Measurements from ENCODE around the gene C22orf23. TPM values are rescaled to one million over a fixed set of nuclear protein-coding genes. Genes with fewer than 3 reads are reported as not detected.

The C22orf23 gene
- total RNA-seq, 1 experiment from 2014 or later, result 0.64 TPM

DNA sequence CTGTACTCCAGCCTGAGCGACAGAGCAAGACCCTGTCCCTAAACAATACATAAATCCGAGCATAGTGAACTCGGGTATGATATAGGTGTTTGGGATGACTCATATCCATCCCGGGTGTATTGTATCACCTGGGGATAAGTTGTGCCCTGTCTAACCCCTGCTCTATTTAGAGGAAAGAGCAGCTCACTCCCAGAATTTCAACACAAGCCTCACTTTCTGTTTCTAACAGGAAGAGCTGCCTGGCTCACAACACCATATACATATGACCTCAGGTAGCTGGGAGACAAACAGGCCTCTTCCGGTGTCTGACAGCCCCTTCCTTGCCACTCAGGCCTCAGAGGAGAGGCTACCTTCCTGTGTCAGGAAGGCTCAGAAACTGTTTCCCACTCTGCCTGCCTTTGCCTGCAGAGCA lies 57.2 kb downstream of the C22orf23 start:
- BruUV-seq (replicated peaks), result no TSS peak
- intact Hi-C loops (cut with micrococcal nuclease; ENCODE audit: unreplicated experiment), result no loop called here
- no peak overlapping the region for H3K4me3 ChIP-seq (ENCODE audit: low read depth, low read length, poor library complexity, severe bottlenecking)
- no peak overlapping the region for H3K27ac ChIP-seq (ENCODE audit: low read depth, low read length, poor library complexity, severe bottlenecking)
- DNase-seq (ENCODE audit: low spot score), result no peak
- ChIA-PET CTCF (no interaction called here), POLR2A (ENCODE audit: low non-redundant PET) (no interaction called here)
- H3K4me1 ChIP-seq (ENCODE audit: insufficient read depth, low read length, poor library complexity, severe bottlenecking), result no peaks in the 10 kb centered on the region
- no peaks in the 10 kb centered on the region for H3K36me3 ChIP-seq (ENCODE audit: insufficient read depth, low read length, poor library complexity, severe bottlenecking)
- H3K9me3 ChIP-seq (ENCODE audit: low read depth, low read length, poor library complexity, severe bottlenecking), result no peaks in the 10 kb centered on the region
- TF ChIP-seq EZH2 (IDR thresholded peaks at IDR 0.05; ENCODE audit: borderline replicate concordance, low read depth, low read length, poor library complexity, severe bottlenecking), result no peak
- TF ChIP-seq, protein P1, sequence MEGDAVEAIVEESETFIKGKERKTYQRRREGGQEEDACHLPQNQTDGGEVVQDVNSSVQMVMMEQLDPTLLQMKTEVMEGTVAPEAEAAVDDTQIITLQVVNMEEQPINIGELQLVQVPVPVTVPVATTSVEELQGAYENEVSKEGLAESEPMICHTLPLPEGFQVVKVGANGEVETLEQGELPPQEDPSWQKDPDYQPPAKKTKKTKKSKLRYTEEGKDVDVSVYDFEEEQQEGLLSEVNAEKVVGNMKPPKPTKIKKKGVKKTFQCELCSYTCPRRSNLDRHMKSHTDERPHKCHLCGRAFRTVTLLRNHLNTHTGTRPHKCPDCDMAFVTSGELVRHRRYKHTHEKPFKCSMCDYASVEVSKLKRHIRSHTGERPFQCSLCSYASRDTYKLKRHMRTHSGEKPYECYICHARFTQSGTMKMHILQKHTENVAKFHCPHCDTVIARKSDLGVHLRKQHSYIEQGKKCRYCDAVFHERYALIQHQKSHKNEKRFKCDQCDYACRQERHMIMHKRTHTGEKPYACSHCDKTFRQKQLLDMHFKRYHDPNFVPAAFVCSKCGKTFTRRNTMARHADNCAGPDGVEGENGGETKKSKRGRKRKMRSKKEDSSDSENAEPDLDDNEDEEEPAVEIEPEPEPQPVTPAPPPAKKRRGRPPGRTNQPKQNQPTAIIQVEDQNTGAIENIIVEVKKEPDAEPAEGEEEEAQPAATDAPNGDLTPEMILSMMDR (conservative IDR thresholded peaks at IDR 0.05; ENCODE audit: low read depth, low read length), result no peak
- H3K27me3 ChIP-seq (replicated peaks; ENCODE audit: insufficient read depth, low read depth, low read length, poor library complexity), result no peaks in the 10 kb centered on the region

DNA sequence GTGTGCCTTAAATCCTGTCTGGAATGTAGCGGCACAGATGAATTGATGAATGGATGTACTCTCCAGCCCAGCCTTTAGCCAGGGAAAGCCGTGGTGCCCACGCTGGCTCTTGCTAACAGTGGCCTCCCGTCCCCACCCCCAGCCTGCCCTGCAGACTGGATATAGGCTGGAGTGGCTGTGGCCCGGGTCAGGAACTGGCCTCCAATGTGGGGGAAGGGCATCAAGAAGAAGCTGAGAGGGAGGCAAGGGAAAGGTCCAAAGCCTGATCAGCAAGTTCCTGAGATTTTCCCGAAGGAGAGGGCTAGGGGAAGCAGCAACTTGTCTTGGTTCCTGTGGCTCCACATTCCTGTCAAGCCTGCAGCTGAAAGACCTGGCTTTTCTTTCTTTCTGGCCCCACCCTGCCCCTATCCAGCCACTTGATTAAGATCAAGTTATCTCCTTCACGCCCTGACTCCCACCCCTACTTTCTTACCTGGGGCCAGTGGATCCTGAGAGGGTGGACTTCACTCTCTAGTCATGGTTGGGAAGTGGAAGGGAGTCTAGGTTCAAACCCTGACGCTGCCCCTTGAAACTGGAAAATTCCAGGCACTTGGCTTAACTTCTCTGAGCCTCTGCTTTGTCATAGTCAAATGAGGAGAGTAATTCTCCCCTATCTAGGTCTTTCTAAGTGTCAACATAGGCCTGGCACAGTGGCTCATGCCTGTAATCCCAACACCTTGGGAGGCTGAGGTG lies 58.3 kb downstream of the C22orf23 start:
- H3K4me3 ChIP-seq (ENCODE audit: low read depth, low read length, poor library complexity, severe bottlenecking), result no peak overlapping the region
- BruUV-seq (replicated peaks), result no TSS peak
- no peak for DNase-seq (ENCODE audit: low spot score)
- intact Hi-C loops (cut with micrococcal nuclease; ENCODE audit: unreplicated experiment), result no loop called here
- peak overlapping the region; percentile 42 for H3K27ac ChIP-seq (ENCODE audit: low read depth, low read length, poor library complexity, severe bottlenecking)
- TF ChIP-seq, protein P1 (conservative IDR thresholded peaks at IDR 0.05; ENCODE audit: low read depth, low read length), result no peak
- TF ChIP-seq EZH2 (IDR thresholded peaks at IDR 0.05; ENCODE audit: borderline replicate concordance, low read depth, low read length, poor library complexity, severe bottlenecking), result no peak
- CTCF ChIA-PET, result no interaction called here
- no peaks in the 10 kb centered on the region for H3K9me3 ChIP-seq (ENCODE audit: low read depth, low read length, poor library complexity, severe bottlenecking)
- no peaks in the 10 kb centered on the region for H3K4me1 ChIP-seq (ENCODE audit: insufficient read depth, low read length, poor library complexity, severe bottlenecking)
- POLR2A ChIA-PET (ENCODE audit: low non-redundant PET), result no interaction called here
- H3K36me3 ChIP-seq (ENCODE audit: insufficient read depth, low read length, poor library complexity, severe bottlenecking), result peaks cover 3% of the 10 kb centered on the region
- H3K27me3 ChIP-seq (replicated peaks; ENCODE audit: insufficient read depth, low read depth, low read length, poor library complexity), result no peaks in the 10 kb centered on the region

DNA sequence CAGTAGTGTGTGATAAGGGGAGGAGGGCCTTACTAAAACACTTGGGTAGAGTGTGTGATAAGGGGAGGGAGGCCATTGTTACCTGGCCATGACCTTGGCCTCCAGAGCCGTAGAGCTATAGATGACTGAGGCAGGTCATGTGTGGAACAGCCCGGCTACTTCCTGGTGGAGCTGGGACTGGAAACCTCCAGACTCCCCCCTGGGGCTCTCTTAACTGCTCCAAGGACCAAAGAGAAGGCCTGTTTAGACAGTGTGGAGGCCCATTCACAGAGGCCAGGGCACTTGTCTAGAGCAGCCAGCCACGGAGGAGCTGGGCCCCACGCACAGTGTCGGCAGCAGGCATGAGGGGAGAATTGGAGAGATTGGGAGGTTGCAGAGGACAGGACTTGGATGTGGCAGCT lies 59.8 kb downstream of the C22orf23 start:
- intact Hi-C loops (cut with micrococcal nuclease; ENCODE audit: unreplicated experiment), result no loop called here

More for the DNA sequence above, 59.8 kb downstream of the C22orf23 start:
- DNase-seq (ENCODE audit: low spot score), result no peak
- Histone ChIP-seq H3K27me3 (replicated peaks; ENCODE audit: insufficient read depth, low read depth, low read length, poor library complexity) (no peaks in the 10 kb centered on the region), H3K4me3 (ENCODE audit: low read depth, low read length, poor library complexity, severe bottlenecking) (no peak overlapping the region), H3K9me3 (ENCODE audit: low read depth, low read length, poor library complexity, severe bottlenecking) (no peaks in the 10 kb centered on the region), H3K27ac (ENCODE audit: low read depth, low read length, poor library complexity, severe bottlenecking) (no peak overlapping the region), H3K4me1 (ENCODE audit: insufficient read depth, low read length, poor library complexity, severe bottlenecking) (no peaks in the 10 kb centered on the region), H3K36me3 (ENCODE audit: insufficient read depth, low read length, poor library complexity, severe bottlenecking) (peaks cover 15% of the 10 kb centered on the region)
- TF ChIP-seq, protein P1 (conservative IDR thresholded peaks at IDR 0.05; ENCODE audit: low read depth, low read length), result no peak
- no peak for TF ChIP-seq EZH2 (IDR thresholded peaks at IDR 0.05; ENCODE audit: borderline replicate concordance, low read depth, low read length, poor library complexity, severe bottlenecking)
- CTCF ChIA-PET, result interaction anchor here (0.6 kb wide), 1 partner anchor 77 kb away, joined by 12 read pairs; no protein-coding TSS in a partner anchor
- no TSS peak for BruUV-seq (replicated peaks)
- POLR2A ChIA-PET (ENCODE audit: low non-redundant PET), result no interaction called here

Small RNA genes lying within 50 kb of the gene (microRNA-seq; reads per million reads assigned to microRNA genes)
- gene MIR4534 (not detected), gene MIR6820 (9.7 reads per million, percentile 29 among the genes with 10 or more reads in this experiment)

Other genes starting within 250 kb of the C22orf23 start
- gene GCAT, start 145.7 kb downstream of the C22orf23 start, total RNA-seq (2021), result 21.4 and 28.5 TPM in 2 replicates
- gene GALR3, start 130.2 kb downstream of the C22orf23 start, total RNA-seq (2021), result 0.26 TPM in 1 of 2 replicates, not detected in the other
- 29.5 and 32.9 TPM in 2 replicates for gene ANKRD54, start 109.3 kb downstream of the C22orf23 start, total RNA-seq (2021)
- gene EIF3L, start 104.2 kb downstream of the C22orf23 start, total RNA-seq (2021), result 492 and 528 TPM in 2 replicates
- 32.4 and 33.0 TPM in 2 replicates for gene MICALL1, start 47.3 kb downstream of the C22orf23 start, total RNA-seq (2021)
- 150 and 162 TPM in 2 replicates for gene POLR2F, start 98 bp upstream of the C22orf23 start, total RNA-seq (2021)
- gene SOX10, start 31.0 kb upstream of the C22orf23 start, total RNA-seq (2021), result not detected in 2 replicates
- gene PICK1, start 103.8 kb upstream of the C22orf23 start, total RNA-seq (2021), result 24.8 and 26.6 TPM in 2 replicates
- not detected in 2 replicates for gene SLC16A8, start 130.6 kb upstream of the C22orf23 start, total RNA-seq (2021)
- 1.6 and 2.5 TPM in 2 replicates for gene BAIAP2L2, start 157.1 kb upstream of the C22orf23 start, total RNA-seq (2021)
- 31.8 and 40.8 TPM in 2 replicates for gene PLA2G6, start 228.2 kb upstream of the C22orf23 start, total RNA-seq (2021)
- gene MAFF, start 248.4 kb upstream of the C22orf23 start, total RNA-seq (2021), result 5.0 and 6.3 TPM in 2 replicates